ENCODE results near the gene TOLLIP.
A peak's percentile ranks its signal among the peaks of the same experiment; 100 is the strongest.

TOLLIP gene

GRCh38 chr11:1228101-1228821, 81.2 kb downstream of the TOLLIP start:
- Histone ChIP-seq H3K27ac (no peak overlapping the region), H3K36me3 (replicated peaks) (no peaks in the 10 kb centered on the region), H3K27me3 (replicated peaks) (no peaks in the 10 kb centered on the region), H3K4me3 (ENCODE audit: low read depth, low read length) (no peak overlapping the region)
- no peak for DNase-seq
- in situ Hi-C loops (cut with HindIII; ENCODE audit: low pct_ligation_motif_present, low sequenced_read_pairs), result no loop called here
- TF ChIP-seq CTCF (IDR thresholded peaks at IDR 0.05; ENCODE audit: low read depth, low read length, missing control alignments), result no peak

GRCh38 chr11:1227551-1228100, 81.8 kb downstream of the TOLLIP start:
- no peaks in the 10 kb centered on the region for H3K27me3 ChIP-seq (replicated peaks)

GRCh38 chr11:1226986-1227550, 82.4 kb downstream of the TOLLIP start:
- Histone ChIP-seq H3K27me3 (replicated peaks) (no peaks in the 10 kb centered on the region), H3K27ac (no peak overlapping the region), H3K4me3 (ENCODE audit: low read depth, low read length) (no peak overlapping the region), H3K36me3 (replicated peaks) (no peaks in the 10 kb centered on the region)
- DNase-seq, result no peak
- in situ Hi-C loops (cut with HindIII; ENCODE audit: low pct_ligation_motif_present, low sequenced_read_pairs), result no loop called here
- peak; percentile 69 for TF ChIP-seq CTCF (IDR thresholded peaks at IDR 0.05; ENCODE audit: low read depth, low read length, missing control alignments)

More at GRCh38 chr11:1227551-1228100, 81.8 kb downstream of the TOLLIP start:
- no peak for DNase-seq
- Histone ChIP-seq H3K36me3 (replicated peaks) (no peaks in the 10 kb centered on the region), H3K4me3 (ENCODE audit: low read depth, low read length) (no peak overlapping the region), H3K27ac (no peak overlapping the region)
- in situ Hi-C loops (cut with HindIII; ENCODE audit: low pct_ligation_motif_present, low sequenced_read_pairs), result no loop called here
- no peak for TF ChIP-seq CTCF (IDR thresholded peaks at IDR 0.05; ENCODE audit: low read depth, low read length, missing control alignments)

GRCh38 chr11:1226226-1226985, 83.0 kb downstream of the TOLLIP start:
- Histone ChIP-seq H3K4me3 (ENCODE audit: low read depth, low read length) (no peak overlapping the region), H3K36me3 (replicated peaks) (no peaks in the 10 kb centered on the region), H3K27ac (no peak overlapping the region), H3K27me3 (replicated peaks) (no peaks in the 10 kb centered on the region)
- in situ Hi-C loops (cut with HindIII; ENCODE audit: low pct_ligation_motif_present, low sequenced_read_pairs), result no loop called here
- no peak for TF ChIP-seq CTCF (IDR thresholded peaks at IDR 0.05; ENCODE audit: low read depth, low read length, missing control alignments)
- no peak for DNase-seq

- DNase-seq, result no peak
- Histone ChIP-seq H3K4me3 (ENCODE audit: low read depth, low read length) (no peak overlapping the region), H3K27ac (no peak overlapping the region), H3K36me3 (replicated peaks) (no peaks in the 10 kb centered on the region), H3K27me3 (replicated peaks) (no peaks in the 10 kb centered on the region)
- TF ChIP-seq CTCF (IDR thresholded peaks at IDR 0.05; ENCODE audit: low read depth, low read length, missing control alignments), result no peak
- in situ Hi-C loops (cut with HindIII; ENCODE audit: low pct_ligation_motif_present, low sequenced_read_pairs), result no loop called here
Measured at GRCh38 chr11:1225386-1226225, 83.8 kb downstream of the TOLLIP start.

Data from brain microvascular endothelial cell (primary cell).